Smooth muscle cell (in vitro differentiated cells): ENCODE measurements around the gene CRLF1. TPM values are rescaled to one million over a fixed set of nuclear protein-coding genes. Genes with fewer than 3 reads are reported as not detected.

ENCODE experiments used
- DNase-seq: peaks from one replicate; lab custom pipeline; 2025; ENCODE audit not compliant: unreplicated experiment; lab: John Stamatoyannopoulos, UW
- H2AFZ ChIP-seq: fragments of 200-600 bp; sonication (generic); 2 replicates; pipeline ENCODE4 v1.6.0; 2016; ENCODE audit warnings: antibody characterized with exemption, low read depth, mild to moderate bottlenecking
- H3F3A ChIP-seq: fragments of 200-600 bp; sonication (generic); 2 replicates; pipeline ENCODE4 v1.6.0; 2017; ENCODE audit warnings: antibody characterized with exemption, low read depth
- H3K27ac ChIP-seq: fragments of 200-600 bp; sonication (generic); 2 replicates; pipeline ENCODE4 v1.5.1; 2016; ENCODE audit warnings: low read depth, mild to moderate bottlenecking
- H3K27me3 ChIP-seq: fragments of 200-600 bp; sonication (generic); 2 replicates; pipeline ENCODE4 v1.6.1; 2016; ENCODE audit warnings: low read depth, mild to moderate bottlenecking
- H3K36me3 ChIP-seq: fragments of 200-600 bp; sonication (generic); 2 replicates; pipeline ENCODE4 v1.5.1; 2016; ENCODE audit warnings: low read depth
- H3K4me1 ChIP-seq: fragments of 200-600 bp; sonication (generic); 2 replicates; pipeline ENCODE4 v1.5.1; 2016; ENCODE audit warnings: low read depth
- H3K4me2 ChIP-seq: fragments of 200-600 bp; sonication (generic); 2 replicates; pipeline ENCODE4 v1.6.0; 2016; ENCODE audit warnings: mild to moderate bottlenecking
- H3K4me3 ChIP-seq: fragments of 200-600 bp; sonication (generic); 2 replicates; pipeline ENCODE4 v1.5.1; 2016; ENCODE audit warnings: mild to moderate bottlenecking
- H3K79me2 ChIP-seq: fragments of 200-600 bp; sonication (generic); 2 replicates; pipeline ENCODE4 v1.6.0; 2016; ENCODE audit warnings: low read depth, mild to moderate bottlenecking
- H3K9ac ChIP-seq: fragments of 200-600 bp; sonication (generic); 2 replicates; pipeline ENCODE4 v1.6.0; 2016; ENCODE audit warnings: low read depth
- H3K9me3 ChIP-seq: fragments of 200-600 bp; sonication (generic); replicated peaks from 2 replicates; pipeline ENCODE4 v1.5.1; 2016; ENCODE audit warnings: low read depth
- H4K20me1 ChIP-seq: fragments of 200-600 bp; sonication (generic); 2 replicates; pipeline ENCODE4 v1.6.0; 2016; ENCODE audit warnings: low read depth
- WGBS: methylation state at CpG from one replicate; pipeline ENCODE4 v1.1.7; 2016; ENCODE audit warnings: low lambda C conversion rate; 5-methylcytosine and 5-hydroxymethylcytosine counted together
- polyA plus RNA-seq: library from polyadenylated mRNA; unstranded; fragments of >200 nt; fragmentation: Nextera tagmentation; extraction: Ambion mirVana; gene quantifications from 2 replicates; pipeline ENCODE4 v1.2.1, GENCODE V29; 2016
- total RNA-seq: library from RNA; depleted of rRNA; stranded (reverse); fragments of >200 nt; gene quantifications from 2 replicates; pipeline ENCODE4 v1.2.3, GENCODE V29; 2014
- TF ChIP-seq, protein P1 (sequence below): fragments of 200-600 bp; sonication (generic); IDR thresholded peaks from 2 replicates; pipeline ENCODE4 v1.5.1; 2017; ENCODE audit warnings: borderline replicate concordance, mild to moderate bottlenecking, antibody characterized with exemption; ENCODE audit not compliant: insufficient read depth, poor library complexity, severe bottlenecking

Gene CRLF1
- total and polyA plus RNA-seq, 2 experiments from 2014 or later: 196 to 1,048 TPM

DNA sequence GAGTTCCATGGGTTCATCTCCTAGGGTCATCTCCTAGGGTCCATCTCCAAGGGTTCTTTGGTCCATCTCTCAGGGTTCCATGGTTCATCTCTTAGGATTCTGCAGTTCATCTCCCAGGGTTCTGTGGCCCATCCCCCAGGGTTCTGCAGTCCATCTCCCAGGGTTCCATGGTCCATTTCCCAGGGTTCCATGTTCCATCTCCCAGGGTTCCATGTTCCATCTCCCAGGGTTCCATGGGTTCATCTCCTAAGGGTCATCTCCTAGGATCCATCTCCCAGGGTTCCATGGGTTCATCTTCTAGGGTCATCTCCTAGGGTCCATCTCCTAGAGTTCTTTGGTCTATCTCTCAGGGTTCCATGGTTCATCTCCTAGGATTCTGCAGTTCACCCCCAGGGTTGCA, 11.0 kb upstream of the CRLF1 start:
- Histone ChIP-seq H3K27ac (no peak overlapping the region), H4K20me1 (no peaks in the 10 kb centered on the region), H3K4me3 (no peak overlapping the region), H3K79me2 (no peaks in the 10 kb centered on the region), H3K9me3 (no peaks in the 10 kb centered on the region), H3K9ac (no peak overlapping the region), H2AFZ (no peak overlapping the region), H3K4me2 (no peak overlapping the region), H3K4me1 (peaks cover 4% of the 10 kb centered on the region), H3K36me3 (no peaks in the 10 kb centered on the region), H3K27me3 (peaks cover 21% of the 10 kb centered on the region), H3F3A (no peaks in the 10 kb centered on the region)
- TF ChIP-seq, protein P1, sequence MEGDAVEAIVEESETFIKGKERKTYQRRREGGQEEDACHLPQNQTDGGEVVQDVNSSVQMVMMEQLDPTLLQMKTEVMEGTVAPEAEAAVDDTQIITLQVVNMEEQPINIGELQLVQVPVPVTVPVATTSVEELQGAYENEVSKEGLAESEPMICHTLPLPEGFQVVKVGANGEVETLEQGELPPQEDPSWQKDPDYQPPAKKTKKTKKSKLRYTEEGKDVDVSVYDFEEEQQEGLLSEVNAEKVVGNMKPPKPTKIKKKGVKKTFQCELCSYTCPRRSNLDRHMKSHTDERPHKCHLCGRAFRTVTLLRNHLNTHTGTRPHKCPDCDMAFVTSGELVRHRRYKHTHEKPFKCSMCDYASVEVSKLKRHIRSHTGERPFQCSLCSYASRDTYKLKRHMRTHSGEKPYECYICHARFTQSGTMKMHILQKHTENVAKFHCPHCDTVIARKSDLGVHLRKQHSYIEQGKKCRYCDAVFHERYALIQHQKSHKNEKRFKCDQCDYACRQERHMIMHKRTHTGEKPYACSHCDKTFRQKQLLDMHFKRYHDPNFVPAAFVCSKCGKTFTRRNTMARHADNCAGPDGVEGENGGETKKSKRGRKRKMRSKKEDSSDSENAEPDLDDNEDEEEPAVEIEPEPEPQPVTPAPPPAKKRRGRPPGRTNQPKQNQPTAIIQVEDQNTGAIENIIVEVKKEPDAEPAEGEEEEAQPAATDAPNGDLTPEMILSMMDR: no peak
- DNase-seq: no peak

DNA sequence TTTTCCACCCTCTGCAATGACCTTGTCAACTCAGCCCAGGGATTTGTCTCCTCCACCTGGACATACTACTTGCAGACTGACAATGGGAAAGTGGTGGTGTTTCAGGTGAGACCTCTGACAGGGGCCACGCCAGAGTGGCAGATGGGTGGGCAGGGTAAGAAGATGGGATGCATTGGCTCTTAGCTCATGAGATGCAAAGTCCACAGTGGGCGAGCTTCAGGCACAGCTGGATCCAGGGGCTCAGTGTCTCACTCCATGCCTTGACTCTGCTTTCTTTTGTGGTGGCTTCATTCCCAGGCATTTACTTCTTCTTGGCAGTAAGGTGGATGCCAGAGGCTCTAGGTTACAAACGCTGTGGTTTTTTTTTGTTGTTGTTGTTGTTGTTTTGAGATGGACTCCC, 9.4 kb upstream of the CRLF1 start:
- Histone ChIP-seq H3K4me1 (peaks cover 18% of the 10 kb centered on the region), H3K4me2 (no peak overlapping the region), H3K79me2 (no peaks in the 10 kb centered on the region), H4K20me1 (no peaks in the 10 kb centered on the region), H2AFZ (no peak overlapping the region), H3K9ac (no peak overlapping the region), H3K27me3 (peaks cover 36% of the 10 kb centered on the region), H3K9me3 (no peaks in the 10 kb centered on the region), H3K4me3 (no peak overlapping the region), H3K36me3 (no peaks in the 10 kb centered on the region), H3K27ac (no peak overlapping the region), H3F3A (no peaks in the 10 kb centered on the region)
- 86% methylated on average over 3 of the region's 3 CpGs for WGBS
- TF ChIP-seq, protein P1: no peak
- DNase-seq: no peak

GRCh38 chr19:18613589-18614234, 7.1 kb upstream of the CRLF1 start:
- Histone ChIP-seq H3K4me3 (no peak overlapping the region), H3F3A (no peaks in the 10 kb centered on the region), H3K27me3 (peaks cover 59% of the 10 kb centered on the region), H3K79me2 (no peaks in the 10 kb centered on the region), H3K27ac (no peak overlapping the region), H3K36me3 (no peaks in the 10 kb centered on the region), H3K4me1 (peaks cover 27% of the 10 kb centered on the region), H4K20me1 (no peaks in the 10 kb centered on the region), H3K4me2 (peak overlapping the region; percentile 94), H3K9ac (no peak overlapping the region), H3K9me3 (no peaks in the 10 kb centered on the region), H2AFZ (no peak overlapping the region)
- no peak for DNase-seq
- WGBS: 45% methylated on average over 11 of the region's 23 CpGs
- TF ChIP-seq, protein P1: no peak
